ENCODE data around the gene BACH2. TPM values are rescaled to one million over a fixed set of nuclear protein-coding genes. Genes with fewer than 3 reads are reported as not detected.

BACH2 gene
- polyA plus RNA-seq, 1 of the 3 experiments (the other 2 are of a cell fraction) = 0.46 TPM

DNA sequence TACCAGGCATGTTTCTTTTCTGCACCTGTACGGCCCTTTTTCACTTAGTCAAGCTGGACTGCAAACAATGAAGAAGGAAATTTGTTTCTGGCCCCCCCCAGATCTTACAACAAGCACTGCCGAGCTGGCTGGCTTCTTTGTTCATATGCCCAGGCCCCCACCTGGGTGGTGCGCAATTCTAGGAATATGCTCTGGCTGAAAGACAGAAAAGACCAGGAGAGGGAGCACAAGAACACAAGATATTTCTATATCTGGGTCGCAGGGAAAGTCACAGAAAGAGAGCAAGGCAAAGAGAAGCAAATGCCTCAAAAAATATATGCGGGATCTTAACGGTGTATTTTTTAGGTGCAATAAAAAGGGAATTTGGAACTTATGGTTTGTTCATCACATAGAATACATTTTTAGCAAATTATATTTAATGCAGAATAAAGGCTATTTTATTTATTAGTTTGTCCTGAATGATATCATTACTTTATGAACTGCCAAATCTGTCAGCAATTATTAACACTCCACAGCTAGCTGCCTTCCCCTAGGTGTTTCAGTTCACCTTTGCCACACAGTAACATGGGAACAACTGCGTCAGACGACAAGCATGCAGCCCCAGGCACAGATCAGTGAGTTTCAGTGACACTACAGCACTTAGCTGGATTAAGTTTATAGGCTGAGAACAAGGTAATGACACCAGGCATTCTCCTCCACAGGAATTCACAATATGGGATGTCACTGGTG lies 325.9 kb downstream of the BACH2 start:
- Histone ChIP-seq H3K9me2 (no peaks in the 10 kb centered on the region), H3F3A (replicated peaks; ENCODE audit: insufficient read depth) (no peaks in the 10 kb centered on the region), H3K36me3 (replicated peaks in 1 of 2; ENCODE audit: control insufficient read depth in 1 of 2, insufficient read depth in 2 of 2, low read length in 1 of 2) (no peaks in the 10 kb centered on the region), H3K4me3 (ENCODE audit: low read depth in 2 of 2, low read length in 1 of 2) (no peak overlapping the region), H2AFZ (ENCODE audit: low read depth) (no peak overlapping the region), H3K27ac (ENCODE audit: low read depth in 2 of 2, low read length in 1 of 2) (peak overlapping the region in 1 of 2 experiments; percentile 58; a peak in 2 of 4 replicates), H3K79me2 (ENCODE audit: insufficient read depth) (no peaks in the 10 kb centered on the region), H3K4me2 (no peak overlapping the region), H4K20me1 (ENCODE audit: insufficient read depth) (no peaks in the 10 kb centered on the region), H3K4me1 (ENCODE audit: control insufficient read depth in 1 of 2, insufficient read depth in 2 of 2, low read depth in 1 of 2, low read length in 1 of 2) (peaks cover 0 to 24% of the 10 kb centered on the region in 2 experiments; a peak in 2 of 4 replicates), H3K9me3 (no peaks in the 10 kb centered on the region), H3K9ac (no peak overlapping the region), H3K27me3 (ENCODE audit: insufficient read depth) (0 out of 2 replicates have a peak, but pooled peaks cover under 1% of the 10 kb centered on the region)
- ChIA-PET POLR2A (interaction anchor here (0.6 to 1.1 kb wide), 2 partner anchors 104 to 151 kb away, joined by 3 to 4 read pairs; partner anchors contain the start of gene MDN1), CTCF (interaction anchor here (0.5 to 11.0 kb wide), 69 partner anchors 9 to 1037 kb away, joined by 3 to 114 read pairs (median 4); partner anchors contain the start of gene BACH2)
- 26% methylated on average over 8 of the region's 8 CpGs for WGBS (ENCODE audit: low lambda C conversion rate)
- DNase-seq = peak; percentile 67
- TF ChIP-seq, protein P1, sequence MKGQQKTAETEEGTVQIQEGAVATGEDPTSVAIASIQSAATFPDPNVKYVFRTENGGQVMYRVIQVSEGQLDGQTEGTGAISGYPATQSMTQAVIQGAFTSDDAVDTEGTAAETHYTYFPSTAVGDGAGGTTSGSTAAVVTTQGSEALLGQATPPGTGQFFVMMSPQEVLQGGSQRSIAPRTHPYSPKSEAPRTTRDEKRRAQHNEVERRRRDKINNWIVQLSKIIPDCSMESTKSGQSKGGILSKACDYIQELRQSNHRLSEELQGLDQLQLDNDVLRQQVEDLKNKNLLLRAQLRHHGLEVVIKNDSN (IDR thresholded peaks at IDR 0.05; ENCODE audit: borderline replicate concordance, low read depth) = no peak
- TF ChIP-seq TAF1 (IDR thresholded peaks at IDR 0.05; ENCODE audit: borderline replicate concordance, low read depth, low read length) (no peak), RAD21 (IDR thresholded peaks at IDR 0.05; ENCODE audit: low read length) (peak; percentile 95), SIN3A (IDR thresholded peaks at IDR 0.05; ENCODE audit: borderline replicate concordance, low read depth, low read length) (no peak), MXI1 (IDR thresholded peaks at IDR 0.05; ENCODE audit: low read depth, low read length) (no peak), SMC3 (IDR thresholded peaks at IDR 0.05; ENCODE audit: low read depth, low read length) (peak; percentile 90)
- TF ChIP-seq, protein P2, sequence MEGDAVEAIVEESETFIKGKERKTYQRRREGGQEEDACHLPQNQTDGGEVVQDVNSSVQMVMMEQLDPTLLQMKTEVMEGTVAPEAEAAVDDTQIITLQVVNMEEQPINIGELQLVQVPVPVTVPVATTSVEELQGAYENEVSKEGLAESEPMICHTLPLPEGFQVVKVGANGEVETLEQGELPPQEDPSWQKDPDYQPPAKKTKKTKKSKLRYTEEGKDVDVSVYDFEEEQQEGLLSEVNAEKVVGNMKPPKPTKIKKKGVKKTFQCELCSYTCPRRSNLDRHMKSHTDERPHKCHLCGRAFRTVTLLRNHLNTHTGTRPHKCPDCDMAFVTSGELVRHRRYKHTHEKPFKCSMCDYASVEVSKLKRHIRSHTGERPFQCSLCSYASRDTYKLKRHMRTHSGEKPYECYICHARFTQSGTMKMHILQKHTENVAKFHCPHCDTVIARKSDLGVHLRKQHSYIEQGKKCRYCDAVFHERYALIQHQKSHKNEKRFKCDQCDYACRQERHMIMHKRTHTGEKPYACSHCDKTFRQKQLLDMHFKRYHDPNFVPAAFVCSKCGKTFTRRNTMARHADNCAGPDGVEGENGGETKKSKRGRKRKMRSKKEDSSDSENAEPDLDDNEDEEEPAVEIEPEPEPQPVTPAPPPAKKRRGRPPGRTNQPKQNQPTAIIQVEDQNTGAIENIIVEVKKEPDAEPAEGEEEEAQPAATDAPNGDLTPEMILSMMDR (IDR thresholded peaks at IDR 0.05) = peak; percentile 79

DNA sequence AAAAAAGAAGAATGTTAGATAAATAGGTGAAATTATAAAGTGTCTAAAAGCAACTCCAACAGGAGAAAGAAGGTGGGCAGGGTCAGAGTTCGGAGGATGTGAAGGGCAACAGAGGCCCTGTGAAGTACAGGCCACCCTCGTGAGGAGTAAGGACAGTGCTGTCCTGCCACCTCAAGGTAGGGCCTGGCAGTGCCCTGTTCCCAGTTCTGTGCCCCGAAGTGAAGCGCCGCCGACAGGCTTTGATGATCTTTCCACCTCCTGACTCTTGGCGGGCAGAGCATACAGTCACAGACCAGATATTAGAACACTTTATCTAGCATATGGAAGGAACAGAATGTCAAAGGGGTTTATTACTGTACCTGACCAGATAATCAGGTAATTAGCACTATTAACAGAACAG lies 326.6 kb downstream of the BACH2 start:
- Histone ChIP-seq H3F3A (replicated peaks; ENCODE audit: insufficient read depth) (no peaks in the 10 kb centered on the region), H3K27me3 (ENCODE audit: insufficient read depth) (0 out of 2 replicates have a peak, but pooled peaks cover 5% of the 10 kb centered on the region), H3K9me3 (no peaks in the 10 kb centered on the region), H3K36me3 (replicated peaks in 1 of 2; ENCODE audit: control insufficient read depth in 1 of 2, insufficient read depth in 2 of 2, low read length in 1 of 2) (no peaks in the 10 kb centered on the region), H3K4me1 (ENCODE audit: control insufficient read depth in 1 of 2, insufficient read depth in 2 of 2, low read depth in 1 of 2, low read length in 1 of 2) (peaks cover 0 to 26% of the 10 kb centered on the region in 2 experiments; a peak in 2 of 4 replicates), H2AFZ (ENCODE audit: low read depth) (no peak overlapping the region), H3K9ac (no peak overlapping the region), H3K27ac (ENCODE audit: low read depth in 2 of 2, low read length in 1 of 2) (peak overlapping the region in 1 of 2 experiments; percentile 58; a peak in 2 of 4 replicates), H3K4me2 (no peak overlapping the region), H4K20me1 (ENCODE audit: insufficient read depth) (no peaks in the 10 kb centered on the region), H3K79me2 (ENCODE audit: insufficient read depth) (no peaks in the 10 kb centered on the region), H3K9me2 (no peaks in the 10 kb centered on the region), H3K4me3 (ENCODE audit: low read depth in 2 of 2, low read length in 1 of 2) (no peak overlapping the region)
- POLR2A ChIA-PET = interaction anchor here (0.6 to 1.1 kb wide), 2 partner anchors 105 to 151 kb away, joined by 3 to 4 read pairs; partner anchors contain the start of gene MDN1
- TF ChIP-seq RAD21 (IDR thresholded peaks at IDR 0.05; ENCODE audit: low read length) (peak; percentile 55), TCF12 (IDR thresholded peaks at IDR 0.05) (no peak), SMC3 (IDR thresholded peaks at IDR 0.05; ENCODE audit: low read depth, low read length) (peak; percentile 35; the same call in 1 of the 2 replicates)
- CTCF ChIA-PET = interaction anchor here (0.5 to 11.0 kb wide), 66 partner anchors 8 to 598 kb away, joined by 3 to 114 read pairs (median 4); partner anchors contain the start of gene BACH2
- no peak for DNase-seq
- 89% methylated on average over 6 of the region's 7 CpGs for WGBS (ENCODE audit: low lambda C conversion rate)

All from SK-N-SH (cell line).